ENCODE data around the gene OR5H14. TPM values are rescaled to one million over a fixed set of nuclear protein-coding genes. Genes with fewer than 3 reads are reported as not detected.
"Not testable (repeated sequence)": the region's sequence is repeated elsewhere in the genome, so short reads cannot be mapped to it uniquely, and the experiment has no call there.

The OR5H14 gene
- polyA plus RNA-seq, 1 donor from 2014 or later: not detected

DNA sequence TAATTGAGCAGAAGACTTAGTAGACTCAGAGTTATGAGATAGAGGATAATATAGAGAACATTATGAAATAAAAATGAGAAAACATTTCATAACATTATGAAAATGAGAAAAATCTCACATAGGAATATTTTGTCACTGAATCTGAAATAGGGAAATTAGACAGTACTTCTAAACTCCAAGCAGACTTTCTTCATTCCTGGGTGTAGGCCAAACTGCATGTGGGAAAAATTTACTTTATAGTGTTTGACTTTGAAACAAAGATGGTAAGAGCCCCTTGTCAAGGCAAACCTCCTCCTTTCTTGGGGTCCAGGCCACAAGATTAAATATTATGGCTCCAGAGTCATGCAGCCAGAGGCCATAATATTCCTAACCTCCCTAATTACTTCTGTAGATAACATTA lies 6.7 kb upstream of the OR5H14 start:
- no peaks in the 10 kb centered on the region for H3K36me3 ChIP-seq (ENCODE audit: insufficient read depth, low read length)
- no peak overlapping the region for H3K9ac ChIP-seq (ENCODE audit: low read length)
- no peaks in the 10 kb centered on the region for H3K9me3 ChIP-seq (ENCODE audit: low read length)
- no peak overlapping the region for H3K4me2 ChIP-seq (ENCODE audit: low read length)
- no peaks in the 10 kb centered on the region for H3K9me2 ChIP-seq (ENCODE audit: insufficient read depth, low read length)
- H4K20me1 ChIP-seq (ENCODE audit: insufficient read depth): no peaks in the 10 kb centered on the region
- no peak overlapping the region for H2AFZ ChIP-seq (ENCODE audit: low read depth, low read length)
- TF ChIP-seq EP300 (conservative IDR thresholded peaks at IDR 0.05; ENCODE audit: poor library complexity, severe bottlenecking): no peak
- TF ChIP-seq TAF1 (IDR thresholded peaks at IDR 0.05; ENCODE audit: low read depth): no peak
- TF ChIP-seq POLR2AphosphoS5 (IDR thresholded peaks at IDR 0.05): no peak
- TF ChIP-seq MXI1 (conservative IDR thresholded peaks at IDR 0.05; ENCODE audit: poor library complexity, severe bottlenecking): no peak
- TF ChIP-seq RAD21 (conservative IDR thresholded peaks at IDR 0.05): no peak
- no peak for TF ChIP-seq EZH2 (IDR thresholded peaks at IDR 0.05; ENCODE audit: borderline replicate concordance, insufficient read depth, low read length, poor library complexity, severe bottlenecking)
- TF ChIP-seq, protein P1, sequence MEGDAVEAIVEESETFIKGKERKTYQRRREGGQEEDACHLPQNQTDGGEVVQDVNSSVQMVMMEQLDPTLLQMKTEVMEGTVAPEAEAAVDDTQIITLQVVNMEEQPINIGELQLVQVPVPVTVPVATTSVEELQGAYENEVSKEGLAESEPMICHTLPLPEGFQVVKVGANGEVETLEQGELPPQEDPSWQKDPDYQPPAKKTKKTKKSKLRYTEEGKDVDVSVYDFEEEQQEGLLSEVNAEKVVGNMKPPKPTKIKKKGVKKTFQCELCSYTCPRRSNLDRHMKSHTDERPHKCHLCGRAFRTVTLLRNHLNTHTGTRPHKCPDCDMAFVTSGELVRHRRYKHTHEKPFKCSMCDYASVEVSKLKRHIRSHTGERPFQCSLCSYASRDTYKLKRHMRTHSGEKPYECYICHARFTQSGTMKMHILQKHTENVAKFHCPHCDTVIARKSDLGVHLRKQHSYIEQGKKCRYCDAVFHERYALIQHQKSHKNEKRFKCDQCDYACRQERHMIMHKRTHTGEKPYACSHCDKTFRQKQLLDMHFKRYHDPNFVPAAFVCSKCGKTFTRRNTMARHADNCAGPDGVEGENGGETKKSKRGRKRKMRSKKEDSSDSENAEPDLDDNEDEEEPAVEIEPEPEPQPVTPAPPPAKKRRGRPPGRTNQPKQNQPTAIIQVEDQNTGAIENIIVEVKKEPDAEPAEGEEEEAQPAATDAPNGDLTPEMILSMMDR (IDR thresholded peaks at IDR 0.05; ENCODE audit: poor library complexity, severe bottlenecking): no peak
- H3K79me2 ChIP-seq (replicated peaks; ENCODE audit: insufficient read depth, low read length): no peaks in the 10 kb centered on the region
- no peak overlapping the region for H3K4me3 ChIP-seq (ENCODE audit: low read length)
- H3K27ac ChIP-seq (ENCODE audit: low read length): no peak overlapping the region
- H3K27me3 ChIP-seq (ENCODE audit: insufficient read depth, low read depth, low read length): no peaks in the 10 kb centered on the region
- no peaks in the 10 kb centered on the region for H3F3A ChIP-seq (ENCODE audit: insufficient read depth, low read length, poor library complexity, severe bottlenecking)

DNA sequence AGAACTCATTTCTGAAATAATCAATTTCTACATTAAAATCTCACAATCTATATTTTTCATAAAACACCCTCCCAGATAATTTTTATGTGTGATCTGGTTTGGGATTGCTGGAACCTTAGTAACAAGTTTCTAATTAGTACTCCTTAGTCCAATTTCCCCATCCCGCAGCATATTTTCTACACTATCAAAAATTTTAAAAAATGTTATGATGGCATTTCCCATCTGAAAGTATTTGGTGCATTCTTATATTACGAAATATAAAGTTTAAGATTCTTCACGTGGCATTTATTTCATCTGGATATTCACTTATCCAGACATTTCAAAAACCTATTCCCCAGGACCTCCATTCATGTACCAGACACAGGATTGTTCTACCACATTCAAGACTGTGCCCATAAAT lies 1.5 kb downstream of the OR5H14 start:
- Histone ChIP-seq H3K9me2 (ENCODE audit: insufficient read depth, low read length) (no peaks in the 10 kb centered on the region), H3K9me3 (ENCODE audit: low read length) (no peaks in the 10 kb centered on the region), H3F3A (ENCODE audit: insufficient read depth, low read length, poor library complexity, severe bottlenecking) (no peaks in the 10 kb centered on the region), H3K9ac (ENCODE audit: low read length) (no peak overlapping the region), H3K79me2 (replicated peaks; ENCODE audit: insufficient read depth, low read length) (no peaks in the 10 kb centered on the region), H3K27me3 (ENCODE audit: insufficient read depth, low read depth, low read length) (no peaks in the 10 kb centered on the region), H3K36me3 (ENCODE audit: insufficient read depth, low read length) (no peaks in the 10 kb centered on the region), H2AFZ (ENCODE audit: low read depth, low read length) (no peak overlapping the region), H3K27ac (ENCODE audit: low read length) (no peak overlapping the region), H4K20me1 (ENCODE audit: insufficient read depth) (no peaks in the 10 kb centered on the region), H3K4me3 (ENCODE audit: low read length) (no peak overlapping the region), H3K4me2 (ENCODE audit: low read length) (no peak overlapping the region)
- TF ChIP-seq, protein P2, sequence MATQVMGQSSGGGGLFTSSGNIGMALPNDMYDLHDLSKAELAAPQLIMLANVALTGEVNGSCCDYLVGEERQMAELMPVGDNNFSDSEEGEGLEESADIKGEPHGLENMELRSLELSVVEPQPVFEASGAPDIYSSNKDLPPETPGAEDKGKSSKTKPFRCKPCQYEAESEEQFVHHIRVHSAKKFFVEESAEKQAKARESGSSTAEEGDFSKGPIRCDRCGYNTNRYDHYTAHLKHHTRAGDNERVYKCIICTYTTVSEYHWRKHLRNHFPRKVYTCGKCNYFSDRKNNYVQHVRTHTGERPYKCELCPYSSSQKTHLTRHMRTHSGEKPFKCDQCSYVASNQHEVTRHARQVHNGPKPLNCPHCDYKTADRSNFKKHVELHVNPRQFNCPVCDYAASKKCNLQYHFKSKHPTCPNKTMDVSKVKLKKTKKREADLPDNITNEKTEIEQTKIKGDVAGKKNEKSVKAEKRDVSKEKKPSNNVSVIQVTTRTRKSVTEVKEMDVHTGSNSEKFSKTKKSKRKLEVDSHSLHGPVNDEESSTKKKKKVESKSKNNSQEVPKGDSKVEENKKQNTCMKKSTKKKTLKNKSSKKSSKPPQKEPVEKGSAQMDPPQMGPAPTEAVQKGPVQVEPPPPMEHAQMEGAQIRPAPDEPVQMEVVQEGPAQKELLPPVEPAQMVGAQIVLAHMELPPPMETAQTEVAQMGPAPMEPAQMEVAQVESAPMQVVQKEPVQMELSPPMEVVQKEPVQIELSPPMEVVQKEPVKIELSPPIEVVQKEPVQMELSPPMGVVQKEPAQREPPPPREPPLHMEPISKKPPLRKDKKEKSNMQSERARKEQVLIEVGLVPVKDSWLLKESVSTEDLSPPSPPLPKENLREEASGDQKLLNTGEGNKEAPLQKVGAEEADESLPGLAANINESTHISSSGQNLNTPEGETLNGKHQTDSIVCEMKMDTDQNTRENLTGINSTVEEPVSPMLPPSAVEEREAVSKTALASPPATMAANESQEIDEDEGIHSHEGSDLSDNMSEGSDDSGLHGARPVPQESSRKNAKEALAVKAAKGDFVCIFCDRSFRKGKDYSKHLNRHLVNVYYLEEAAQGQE (IDR thresholded peaks at IDR 0.05; ENCODE audit: borderline replicate concordance): no peak
- TF ChIP-seq TAF1 (IDR thresholded peaks at IDR 0.05; ENCODE audit: low read depth) (no peak), EZH2 (IDR thresholded peaks at IDR 0.05; ENCODE audit: borderline replicate concordance, insufficient read depth, low read length, poor library complexity, severe bottlenecking) (no peak), POLR2AphosphoS5 (IDR thresholded peaks at IDR 0.05) (no peak), MXI1 (conservative IDR thresholded peaks at IDR 0.05; ENCODE audit: poor library complexity, severe bottlenecking) (no peak), EP300 (conservative IDR thresholded peaks at IDR 0.05; ENCODE audit: poor library complexity, severe bottlenecking) (no peak)

DNA sequence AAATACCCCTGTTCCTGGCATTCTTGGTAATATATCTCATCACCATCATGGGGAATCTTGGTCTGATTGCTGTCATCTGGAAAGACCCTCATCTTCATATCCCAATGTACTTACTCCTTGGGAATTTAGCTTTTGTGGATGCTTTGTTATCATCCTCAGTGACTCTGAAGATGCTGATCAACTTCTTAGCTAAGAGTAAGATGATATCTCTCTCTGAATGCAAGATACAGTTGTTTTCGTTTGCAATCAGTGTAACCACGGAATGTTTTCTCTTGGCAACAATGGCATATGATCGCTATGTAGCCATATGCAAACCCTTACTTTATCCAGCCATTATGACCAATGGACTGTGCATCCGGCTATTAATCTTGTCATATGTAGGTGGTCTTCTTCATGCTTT lies 2.2 kb downstream of the OR5H14 start:
- not testable (repeated sequence) for H3K4me2 ChIP-seq (ENCODE audit: low read length); H3F3A ChIP-seq (ENCODE audit: insufficient read depth, low read length, poor library complexity, severe bottlenecking); H3K79me2 ChIP-seq (replicated peaks; ENCODE audit: insufficient read depth, low read length); H3K27me3 ChIP-seq (ENCODE audit: insufficient read depth, low read depth, low read length); H3K27ac ChIP-seq (ENCODE audit: low read length); H2AFZ ChIP-seq (ENCODE audit: low read depth, low read length); H3K9ac ChIP-seq (ENCODE audit: low read length); H3K9me2 ChIP-seq (ENCODE audit: insufficient read depth, low read length); H3K36me3 ChIP-seq (ENCODE audit: insufficient read depth, low read length); H3K4me3 ChIP-seq (ENCODE audit: low read length); H4K20me1 ChIP-seq (ENCODE audit: insufficient read depth); H3K9me3 ChIP-seq (ENCODE audit: low read length)
